Measurements from ENCODE around the gene CDK17.

DNA sequence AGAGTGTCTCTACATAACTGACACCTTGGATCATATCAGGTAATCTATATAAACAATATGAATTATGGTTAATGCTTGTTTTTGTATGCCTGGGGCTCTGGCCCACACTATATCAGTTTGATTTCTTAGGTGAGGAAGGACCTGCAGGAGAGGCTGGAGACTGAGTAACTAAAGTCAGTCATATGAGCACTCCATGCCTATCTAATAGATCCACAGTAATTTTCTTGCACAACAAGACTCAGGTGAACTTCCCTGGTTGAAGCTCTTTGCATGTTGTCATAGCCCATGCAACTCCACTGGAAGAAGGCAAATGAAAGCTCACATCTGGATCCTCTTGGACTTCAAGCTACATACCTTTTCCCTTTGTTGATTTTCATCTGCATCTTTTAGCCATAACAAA is 62.3 kb downstream of the CDK17 start:
- no peak for TF ChIP-seq EZH2phosphoT487 (IDR thresholded peaks at IDR 0.05; ENCODE audit: insufficient read depth, low read depth)
- no peak for TF ChIP-seq EZH2 (IDR thresholded peaks at IDR 0.05; ENCODE audit: insufficient read depth, poor library complexity, severe bottlenecking)
